H1 (cell line): ENCODE measurements around the gene ACTBL2. TPM values are rescaled to one million over a fixed set of nuclear protein-coding genes. Genes with fewer than 3 reads are reported as not detected.

Experiments
- CTCF ChIA-PET: fragments of 300-600 bp; sonication (Branson Sonifier 250); formaldehyde crosslinking; loops from one replicate; lab custom pipeline; 2021; ENCODE audit not compliant: partially characterized antibody; lab: Charles Lee
- POLR2A ChIA-PET: fragments of 300-600 bp; sonication (Branson Sonifier 250); formaldehyde crosslinking; loops from one replicate; lab custom pipeline; 2021; ENCODE audit warnings: inconsistent platforms; ENCODE audit not compliant: partially characterized antibody; lab: Charles Lee
- DNase-seq, 2 experiments: peaks; one replicate each; pipeline versions ENCODE4 v3.0.0 to v3.0.0-alpha.2; 2010 to 2022; ENCODE audit warnings: low spot score in 2 of 2, low read depth in 1 of 2, mixed read lengths in 1 of 2
- FAIRE-seq: peaks from 2 replicates; lab custom pipeline; 2011; peaks lifted over from hg19 to GRCh38; lab: Jason Lieb, UNC
- H2AFZ ChIP-seq: 2 replicates; pipeline ENCODE4 v1.8.1; 2012; ENCODE audit warnings: low read length, inconsistent platforms
- H2AK5ac ChIP-seq: 2 replicates; pipeline ENCODE4 v1.6.1; 2013; ENCODE audit warnings: low read depth, low read length
- H2BK120ac ChIP-seq: replicated peaks from 2 replicates; pipeline ENCODE3; 2013; ENCODE audit warnings: low read depth, low read length, inconsistent platforms
- H2BK12ac ChIP-seq: 2 replicates; pipeline ENCODE4 v1.6.1; 2013; ENCODE audit warnings: low read depth, low read length
- H2BK15ac ChIP-seq: 2 replicates; pipeline ENCODE4 v1.6.1; 2013; ENCODE audit warnings: low read length
- H2BK20ac ChIP-seq: 2 replicates; pipeline ENCODE4 v1.6.1; 2013; ENCODE audit warnings: low read length
- H2BK5ac ChIP-seq: 2 replicates; pipeline ENCODE4 v1.6.1; 2013; ENCODE audit warnings: low read depth, low read length
- H3K14ac ChIP-seq: 2 replicates; pipeline ENCODE4 v1.6.1; 2013; ENCODE audit warnings: inconsistent platforms; ENCODE audit not compliant: insufficient read length
- H3K18ac ChIP-seq: 2 replicates; pipeline ENCODE4 v1.6.1; 2013; ENCODE audit warnings: low read length; ENCODE audit errors: extremely low read depth
- H3K23ac ChIP-seq: 2 replicates; pipeline ENCODE4 v1.6.1; 2013; ENCODE audit warnings: inconsistent platforms; ENCODE audit not compliant: insufficient read length
- H3K23me2 ChIP-seq: 2 replicates; pipeline ENCODE4 v1.6.1; 2013; ENCODE audit warnings: low read depth, low read length
- H3K27ac ChIP-seq: 2 replicates; pipeline ENCODE4 v1.6.1; 2011; ENCODE audit warnings: low read depth, low read length, inconsistent platforms
- H3K27me3 ChIP-seq, 4 experiments: replicated peaks in 1 of 4; 1 replicate in 1 of 4; 2 replicates in 3 of 4; pipeline versions ENCODE4 v1.6.1 to v1.8.1; 2011 to 2013; ENCODE audit warnings: low read length in 3 of 4, mild to moderate bottlenecking in 3 of 4, inconsistent platforms in 2 of 4, mixed read lengths in 2 of 4, moderate library complexity in 1 of 4; ENCODE audit not compliant: control insufficient read depth in 3 of 4, insufficient read depth in 3 of 4; ENCODE audit errors: extremely low read depth in 1 of 4
- H3K36me3 ChIP-seq, 4 experiments: 2 replicates each; pipeline versions ENCODE4 v1.6.1 to v1.8.1; 2011 to 2013; ENCODE audit warnings: mild to moderate bottlenecking in 4 of 4, low read length in 3 of 4, moderate library complexity in 2 of 4, control low read depth in 1 of 4, inconsistent platforms in 1 of 4; ENCODE audit not compliant: insufficient read depth in 4 of 4, control insufficient read depth in 2 of 4
- H3K4ac ChIP-seq: replicated peaks from 2 replicates; pipeline ENCODE3; 2013; ENCODE audit warnings: low read length, low read depth, mixed read lengths, inconsistent platforms; ENCODE audit not compliant: insufficient read length
- H3K4me1 ChIP-seq, 4 experiments: replicated peaks in 1 of 4; 1 replicate in 1 of 4; 2 replicates in 3 of 4; pipeline versions ENCODE4 v1.6.1 to v1.8.1; 2011 to 2013; ENCODE audit warnings: low read length in 3 of 4, inconsistent platforms in 2 of 4, mixed read lengths in 1 of 4; ENCODE audit not compliant: insufficient read depth in 4 of 4, control insufficient read depth in 3 of 4
- H3K4me2 ChIP-seq, 2 experiments: 2 replicates each; pipeline versions ENCODE4 v1.6.1 to v1.8.1; 2011 to 2013; ENCODE audit warnings: low read depth in 2 of 2, low read length in 2 of 2, control low read depth in 1 of 2, inconsistent platforms in 1 of 2, mild to moderate bottlenecking in 1 of 2; ENCODE audit not compliant: insufficient read depth in 1 of 2
- H3K4me3 ChIP-seq, 4 experiments: fragments of 200-600, 300-600 bp in 1 of 4; sonication (generic), shearing (Covaris generic), sonication (Bioruptor Twin) in 1 of 4; 2 replicates each; pipeline versions ENCODE4 v1.5.1 to v1.8.1; 2011 to 2016; ENCODE audit warnings: low read length in 4 of 4, low read depth in 3 of 4, control low read depth in 2 of 4, inconsistent platforms in 2 of 4, mild to moderate bottlenecking in 2 of 4, mixed read lengths in 1 of 4, moderate library complexity in 1 of 4; ENCODE audit not compliant: insufficient read depth in 2 of 4; ENCODE audit errors: extremely low read depth in 1 of 4
- H3K56ac ChIP-seq: replicated peaks from 2 replicates; pipeline ENCODE3; 2013; ENCODE audit warnings: low read depth, mild to moderate bottlenecking, mixed read lengths, low read length, inconsistent platforms; ENCODE audit not compliant: insufficient read length
- H3K79me1 ChIP-seq: 2 replicates; pipeline ENCODE4 v1.6.1; 2013; ENCODE audit warnings: low read depth, low read length, control low read depth
- H3K79me2 ChIP-seq, 2 experiments: 2 replicates each; pipeline versions ENCODE4 v1.6.1 to v1.8.1; 2012 to 2013; ENCODE audit warnings: low read length in 2 of 2, mild to moderate bottlenecking in 2 of 2, inconsistent platforms in 1 of 2; ENCODE audit not compliant: insufficient read depth in 2 of 2, control insufficient read depth in 1 of 2
- H3K9ac ChIP-seq, 4 experiments: replicated peaks in 1 of 4; 1 replicate in 1 of 4; 2 replicates in 3 of 4; pipeline versions ENCODE4 v1.6.1 to v1.8.1; 2011 to 2013; ENCODE audit warnings: low read depth in 3 of 4, low read length in 3 of 4, control low read depth in 2 of 4, mild to moderate bottlenecking in 2 of 4, moderate library complexity in 2 of 4, inconsistent platforms in 1 of 4; ENCODE audit errors: extremely low read depth in 1 of 4
- H3K9me3 ChIP-seq, 2 experiments: 2 replicates each; pipeline versions ENCODE4 v1.6.1 to v1.8.1; 2012 to 2013; ENCODE audit warnings: mild to moderate bottlenecking in 2 of 2, moderate library complexity in 2 of 2, control low read depth in 1 of 2, inconsistent platforms in 1 of 2, low read depth in 1 of 2, low read length in 1 of 2, mixed read lengths in 1 of 2; ENCODE audit not compliant: insufficient read depth in 2 of 2
- H4K20me1 ChIP-seq, 2 experiments: replicated peaks in 1 of 2; 2 replicates each; pipeline versions ENCODE3 to v1.8.1; 2011 to 2013; ENCODE audit warnings: inconsistent platforms in 2 of 2, low read length in 2 of 2, mild to moderate bottlenecking in 1 of 2; ENCODE audit not compliant: insufficient read depth in 2 of 2, control insufficient read depth in 1 of 2
- H4K5ac ChIP-seq: 2 replicates; pipeline ENCODE4 v1.6.1; 2013; ENCODE audit warnings: low read length, low read depth, mixed read lengths, inconsistent platforms; ENCODE audit not compliant: insufficient read length
- H4K8ac ChIP-seq: 2 replicates; pipeline ENCODE4 v1.8.0; 2013; ENCODE audit warnings: mild to moderate bottlenecking, moderate library complexity, low read length, inconsistent platforms; ENCODE audit not compliant: insufficient read depth; ENCODE audit errors: extremely low read depth
- H4K91ac ChIP-seq: replicated peaks from 2 replicates; pipeline ENCODE3; 2013; ENCODE audit warnings: low read length, mixed read lengths, inconsistent platforms; ENCODE audit not compliant: insufficient read length
- ASH2L ChIP-seq: fragments of 200-600, 300-600 bp; sonication (generic); IDR thresholded peaks from one replicate; pipeline ENCODE4 v1.7.1; 2017; ENCODE audit warnings: low read length
- BCL11A ChIP-seq, 2 experiments: IDR thresholded peaks; one replicate each; pipeline ENCODE4 v1.6.1; 2011; ENCODE audit warnings: low read depth in 2 of 2, low read length in 2 of 2, mild to moderate bottlenecking in 2 of 2
- BRCA1 ChIP-seq: IDR thresholded peaks from 2 replicates; pipeline ENCODE4 v1.6.1; 2012; ENCODE audit warnings: low read depth, low read length, improper control_type of control experiment
- FOSL1 ChIP-seq: IDR thresholded peaks from 2 replicates; pipeline ENCODE4 v1.6.1; 2011; ENCODE audit warnings: mild to moderate bottlenecking, low read depth, low read length, moderate library complexity; ENCODE audit not compliant: insufficient read depth
- KDM4A ChIP-seq: IDR thresholded peaks from one replicate; pipeline ENCODE4 v1.7.1; 2012; ENCODE audit warnings: low read depth, mild to moderate bottlenecking, moderate library complexity, low read length, inconsistent platforms; ENCODE audit not compliant: severe bottlenecking
- SIX5 ChIP-seq: IDR thresholded peaks from 2 replicates; pipeline ENCODE4 v1.6.1; 2011; ENCODE audit warnings: mild to moderate bottlenecking, low read depth, low read length
- SRF ChIP-seq: IDR thresholded peaks from 2 replicates; pipeline ENCODE4 v1.6.1; 2011; ENCODE audit warnings: mild to moderate bottlenecking, low read depth, low read length, moderate library complexity
- WGBS, 2 experiments: shearing (Covaris generic) in 1 of 2; methylation state at CpG; one replicate each; pipeline versions ENCODE4 v1.1.6 to v1.1.7; 2013 to 2015; ENCODE audit warnings: low lambda C conversion rate in 2 of 2, mixed read lengths in 2 of 2, inconsistent platforms in 1 of 2, low coverage in 1 of 2, missing lambda C conversion rate in 1 of 2; ENCODE audit not compliant: insufficient replicate concordance in 2 of 2, insufficient coverage in 1 of 2, insufficient read length in 1 of 2; ENCODE audit errors: extremely low coverage in 1 of 2, missing lambda C conversion rate in 1 of 2; 5-methylcytosine and 5-hydroxymethylcytosine counted together
- polyA plus RNA-seq, 7 experiments: library from polyadenylated mRNA; depleted of rRNA in 3 of 7; stranded (reverse) in 5 of 7; unstranded in 2 of 7; fragments of >200 nt in 5 of 7; fragments of 200-250 nt in 2 of 7; gene quantifications; 1 replicate in 5 of 7; 2 replicates in 1 of 7; 4 replicates in 1 of 7; pipeline versions ENCODE4 v1.2.1 to v1.2.3, GENCODE V29; 2011 to 2013; ENCODE audit warnings: missing spikeins in 2 of 7, mixed read lengths in 2 of 7
- total RNA-seq: library from RNA; stranded (reverse); fragmentation: NEBNext Ultra II Directional; extraction: Animal tissue kit (Norgen Biotek cat#: 25700); gene quantifications from 2 replicates; pipeline ENCODE4 v1.2.1, GENCODE V29; 2021
- TF ChIP-seq, protein P1 (sequence below): IDR thresholded peaks from 2 replicates; pipeline ENCODE4 v1.6.1; 2011; ENCODE audit warnings: low read length, improper control_type of control experiment
- TF ChIP-seq, protein P2 (sequence below): IDR thresholded peaks from 2 replicates; pipeline ENCODE4 v1.6.1; 2012; ENCODE audit warnings: low read length, inconsistent platforms

ACTBL2 gene
- total and polyA plus RNA-seq, 2 of the 8 experiments (the other 6 are each of a cell fraction or from before 2014, with no cell fraction given) = not detected

DNA sequence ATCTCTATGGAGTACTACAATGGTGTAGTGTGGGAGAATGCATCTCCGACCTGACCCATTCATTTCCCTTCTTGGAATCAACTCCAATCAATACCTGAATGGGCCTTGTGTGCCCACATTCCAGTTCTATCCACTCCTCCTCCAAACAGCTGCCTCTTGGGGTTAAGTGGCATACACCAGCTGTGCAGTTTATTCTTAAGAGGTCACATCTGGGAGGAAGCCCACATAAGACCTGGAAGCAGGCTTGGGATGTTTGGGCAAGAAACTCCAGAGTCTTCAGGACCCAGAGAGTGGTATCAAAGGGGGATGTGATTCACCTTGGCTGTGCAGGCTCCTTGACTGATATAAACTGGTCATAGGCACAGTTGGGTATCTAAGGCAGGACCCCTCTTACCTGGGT is 46.0 kb downstream of the ACTBL2 start:
- H3K27ac ChIP-seq = no peak overlapping the region
- ChIA-PET POLR2A (no interaction called here), CTCF (interaction anchor here (1.2 to 1.8 kb wide), 3 partner anchors 98 to 138 kb away, joined by 3 to 6 read pairs (median 4); no protein-coding TSS in a partner anchor)
- no peak overlapping the region for H3K4me2 ChIP-seq
- H3K79me1 ChIP-seq = no peaks in the 10 kb centered on the region
- H2AK5ac ChIP-seq = no peak overlapping the region
- H3K23ac ChIP-seq = no peak overlapping the region
- H3K56ac ChIP-seq = no peak overlapping the region
- H2BK20ac ChIP-seq = no peak overlapping the region
- H3K36me3 ChIP-seq = no peaks in the 10 kb centered on the region
- no peak overlapping the region for H4K8ac ChIP-seq
- WGBS, 2 experiments = 88% methylated on average over 1 of the region's 1 CpG; no CpG with 5 or more reads in 1 of the 2 experiments
- H2BK5ac ChIP-seq = no peak overlapping the region
- FAIRE-seq = no peak
- H3K18ac ChIP-seq = no peak overlapping the region
- no peaks in the 10 kb centered on the region for H3K79me2 ChIP-seq
- no peak overlapping the region for H4K91ac ChIP-seq
- H2BK15ac ChIP-seq = no peak overlapping the region
- H2AFZ ChIP-seq = no peak overlapping the region
- H3K27me3 ChIP-seq = no peaks in the 10 kb centered on the region
- H2BK12ac ChIP-seq = no peak overlapping the region
- H4K5ac ChIP-seq = no peak overlapping the region
- H3K9me3 ChIP-seq = no peaks in the 10 kb centered on the region
- H3K4ac ChIP-seq = no peak overlapping the region
- DNase-seq = no peak
- no peak overlapping the region for H3K9ac ChIP-seq
- H3K4me3 ChIP-seq = no peak overlapping the region
- H3K14ac ChIP-seq = no peak overlapping the region
- H2BK120ac ChIP-seq = no peak overlapping the region
- H4K20me1 ChIP-seq = no peaks in the 10 kb centered on the region
- no peaks in the 10 kb centered on the region for H3K23me2 ChIP-seq
- H3K4me1 ChIP-seq = no peaks in the 10 kb centered on the region
- TF ChIP-seq, protein P1, sequence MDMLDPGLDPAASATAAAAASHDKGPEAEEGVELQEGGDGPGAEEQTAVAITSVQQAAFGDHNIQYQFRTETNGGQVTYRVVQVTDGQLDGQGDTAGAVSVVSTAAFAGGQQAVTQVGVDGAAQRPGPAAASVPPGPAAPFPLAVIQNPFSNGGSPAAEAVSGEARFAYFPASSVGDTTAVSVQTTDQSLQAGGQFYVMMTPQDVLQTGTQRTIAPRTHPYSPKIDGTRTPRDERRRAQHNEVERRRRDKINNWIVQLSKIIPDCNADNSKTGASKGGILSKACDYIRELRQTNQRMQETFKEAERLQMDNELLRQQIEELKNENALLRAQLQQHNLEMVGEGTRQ = no peak
- TF ChIP-seq FOSL1 (no peak), BCL11A (IDR thresholded peaks at IDR 0.05; ENCODE audit: low read depth in 2 of 2, low read length in 2 of 2) (no peak), BRCA1 (no peak), KDM4A (no peak), SIX5 (no peak), ASH2L (no peak), SRF (no peak)
- TF ChIP-seq, protein P2, sequence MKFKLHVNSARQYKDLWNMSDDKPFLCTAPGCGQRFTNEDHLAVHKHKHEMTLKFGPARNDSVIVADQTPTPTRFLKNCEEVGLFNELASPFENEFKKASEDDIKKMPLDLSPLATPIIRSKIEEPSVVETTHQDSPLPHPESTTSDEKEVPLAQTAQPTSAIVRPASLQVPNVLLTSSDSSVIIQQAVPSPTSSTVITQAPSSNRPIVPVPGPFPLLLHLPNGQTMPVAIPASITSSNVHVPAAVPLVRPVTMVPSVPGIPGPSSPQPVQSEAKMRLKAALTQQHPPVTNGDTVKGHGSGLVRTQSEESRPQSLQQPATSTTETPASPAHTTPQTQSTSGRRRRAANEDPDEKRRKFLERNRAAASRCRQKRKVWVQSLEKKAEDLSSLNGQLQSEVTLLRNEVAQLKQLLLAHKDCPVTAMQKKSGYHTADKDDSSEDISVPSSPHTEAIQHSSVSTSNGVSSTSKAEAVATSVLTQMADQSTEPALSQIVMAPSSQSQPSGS = no peak
